ENCODE data around the gene TESMIN.

Gene TESMIN

DNA sequence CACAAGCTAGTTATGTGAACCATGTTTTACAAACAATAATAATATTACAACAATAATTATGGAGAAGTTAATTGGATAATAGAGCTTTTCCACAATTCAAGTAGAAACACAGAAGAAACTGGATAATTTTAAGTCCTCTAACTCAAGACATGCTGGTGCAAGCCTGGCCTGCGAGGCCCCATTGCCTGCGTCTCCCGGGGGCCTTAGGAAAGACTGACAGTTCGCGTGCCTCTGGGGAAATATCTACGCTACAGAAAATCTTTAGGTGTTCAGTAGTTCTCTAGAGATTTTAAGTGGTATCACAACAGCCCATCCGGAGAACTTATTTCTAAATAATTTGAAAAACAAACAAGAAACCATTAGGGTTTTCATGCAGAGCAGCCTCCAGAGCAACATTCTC is 43.8 kb downstream of the TESMIN start:
- FAIRE-seq, result no peak

DNA sequence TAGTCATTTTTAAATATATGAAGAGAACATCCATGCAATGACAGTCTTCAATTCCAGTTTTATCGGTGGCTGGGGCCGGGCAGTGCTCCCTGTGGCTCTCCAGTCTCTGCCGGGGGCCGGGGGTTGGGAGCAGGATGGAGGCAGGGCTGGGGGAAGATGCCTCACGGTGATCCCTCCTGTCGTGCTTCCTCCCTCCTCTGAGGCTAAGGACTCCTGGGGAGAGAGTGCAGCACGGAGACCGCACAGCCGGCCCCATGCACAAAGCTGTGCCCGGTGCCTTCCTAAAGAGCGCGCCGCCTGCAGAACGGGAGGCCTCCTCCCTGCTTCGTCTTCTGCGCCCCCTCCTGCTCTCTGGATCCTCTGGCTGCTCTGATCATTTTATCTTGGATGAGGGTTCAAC is 46.4 kb downstream of the TESMIN start:
- FAIRE-seq, result no peak

GRCh38 chr11:68698993-68699392 is 52.3 kb downstream of the TESMIN start:
- FAIRE-seq, result no peak

DNA sequence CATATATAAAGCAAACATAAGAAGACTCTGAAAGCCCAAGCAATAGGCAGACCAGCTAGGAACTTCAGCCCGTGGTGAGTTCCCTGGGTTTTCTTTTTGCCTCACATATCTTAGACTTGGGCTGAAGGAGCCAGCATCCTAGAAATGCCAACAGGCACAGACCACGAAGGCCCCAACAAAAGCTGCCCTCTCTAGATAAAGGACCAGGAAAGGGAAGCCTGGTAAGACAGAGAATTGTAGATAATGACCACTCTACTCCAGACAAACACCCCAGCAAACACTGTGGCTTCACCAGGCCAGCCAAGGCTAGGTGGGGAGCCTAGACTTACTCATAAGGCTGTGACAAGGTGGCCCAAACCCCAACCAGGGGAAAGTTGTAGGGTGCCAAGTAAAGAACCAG is 55.8 kb downstream of the TESMIN start:
- no peak for FAIRE-seq

DNA sequence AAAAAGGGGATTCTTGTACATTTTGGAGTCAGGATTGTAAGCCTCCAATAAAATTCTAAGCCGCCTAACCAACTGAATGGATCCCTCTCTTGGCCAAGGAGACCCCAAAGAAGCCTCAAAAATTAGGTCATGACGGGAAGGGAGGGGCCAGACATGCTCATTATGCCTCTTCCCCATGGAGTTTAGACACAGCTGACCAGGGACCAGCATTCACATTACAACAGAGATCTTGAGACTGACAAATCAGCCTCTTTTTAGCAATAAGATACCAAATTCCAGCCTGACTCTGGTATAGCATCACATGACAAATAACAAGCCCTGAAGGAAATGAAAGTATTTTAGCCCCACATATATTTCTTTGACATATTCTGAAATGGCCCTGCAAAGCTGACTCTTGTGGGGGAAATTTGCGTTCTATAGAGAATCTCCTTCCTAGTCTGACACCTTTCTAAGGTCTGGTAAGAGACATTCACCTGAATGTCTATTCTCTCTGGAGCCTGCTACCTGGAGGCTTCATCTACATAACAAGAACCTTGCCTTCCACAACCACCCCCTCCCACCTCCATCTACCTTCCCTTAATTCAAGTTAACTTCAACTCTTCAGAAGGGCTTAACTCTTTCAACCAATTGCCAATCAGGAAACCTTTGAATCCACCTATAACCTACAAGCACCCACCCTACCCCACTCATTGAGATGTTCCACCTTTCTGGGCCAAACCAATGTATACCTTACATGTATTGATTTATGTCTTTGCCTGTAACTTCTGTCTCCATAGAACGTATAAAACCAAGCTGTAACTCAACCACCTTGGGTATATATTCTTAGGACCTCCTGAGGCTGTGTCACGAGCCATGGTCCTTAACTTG is 56.7 kb downstream of the TESMIN start:
- no peak for FAIRE-seq

- no peak for FAIRE-seq
Measured at GRCh38 chr11:68693484-68693882, 57.8 kb downstream of the TESMIN start.

- FAIRE-seq, result no peak
Measured at GRCh38 chr11:68692871-68693483, 58.3 kb downstream of the TESMIN start.

DNA sequence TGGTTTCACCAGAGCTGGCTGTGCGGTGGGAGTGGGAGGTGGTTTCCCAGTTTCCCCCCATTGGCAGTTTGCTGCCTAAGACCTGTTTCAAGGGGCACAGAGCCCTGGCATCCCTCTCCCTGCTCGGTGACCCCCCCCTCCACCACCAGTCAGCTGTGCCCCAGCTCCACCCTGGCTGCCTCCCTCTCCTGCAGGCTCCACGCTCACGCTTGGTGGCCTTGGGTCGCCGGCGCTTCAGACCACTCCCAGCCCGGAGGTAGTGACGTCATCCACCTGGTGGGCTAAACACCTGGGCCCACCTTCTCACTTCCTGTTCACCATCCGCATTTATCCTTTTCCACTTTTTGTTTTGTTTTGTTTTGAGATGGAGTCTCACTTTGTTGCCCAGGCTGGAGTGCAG is 59.2 kb downstream of the TESMIN start:
- FAIRE-seq, result no peak

DNA sequence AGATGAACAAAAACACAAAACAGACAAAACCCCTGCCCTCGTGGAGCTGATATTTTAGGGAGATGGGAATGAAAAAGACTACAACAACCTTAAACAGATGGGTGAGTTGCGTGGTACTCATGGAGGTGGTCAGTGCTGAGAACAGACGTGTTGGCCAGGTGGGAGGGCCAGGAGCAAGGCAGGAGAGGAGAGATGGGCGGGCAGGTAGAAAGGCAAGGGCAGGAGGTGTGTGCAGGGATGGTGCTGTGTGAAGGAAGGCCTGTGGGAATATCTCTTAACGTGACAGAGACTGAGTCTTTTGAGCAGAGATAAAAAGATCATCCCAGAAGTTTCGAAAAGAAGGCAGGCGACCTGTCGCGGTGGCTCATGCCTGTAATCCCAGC is 59.9 kb downstream of the TESMIN start:
- no peak for FAIRE-seq

DNA sequence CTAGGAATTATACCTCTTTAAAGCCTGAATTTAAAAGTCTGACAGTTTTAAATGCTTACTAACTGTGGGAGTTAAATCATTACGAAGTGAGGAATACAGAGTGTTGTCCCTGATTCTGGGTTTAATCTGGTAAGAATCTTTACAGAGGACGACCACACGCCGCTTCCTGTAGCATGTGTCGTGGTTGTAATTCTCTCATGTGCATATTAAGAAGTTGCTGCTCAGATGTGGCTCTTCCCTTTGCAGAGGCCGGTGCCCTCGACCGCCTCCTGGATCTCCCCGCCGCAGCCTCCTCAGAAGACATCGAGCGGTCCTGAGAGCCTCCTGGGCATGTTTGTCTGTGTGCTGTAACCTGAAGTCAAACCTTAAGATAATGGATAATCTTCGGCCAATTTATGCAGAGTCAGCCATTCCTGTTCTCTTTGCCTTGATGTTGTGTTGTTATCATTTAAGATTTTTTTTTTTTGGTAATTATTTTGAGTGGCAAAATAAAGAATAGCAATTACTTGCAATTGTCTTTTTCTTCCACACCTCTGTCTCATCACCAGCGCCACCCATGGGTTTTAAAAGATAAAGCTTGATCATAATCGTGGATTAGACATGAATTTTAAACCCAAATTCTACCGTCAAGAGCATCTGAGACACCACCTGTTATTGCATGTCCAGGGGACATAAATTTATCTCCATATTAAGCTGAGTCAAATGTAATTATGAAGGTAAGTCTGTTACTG is 60.5 kb downstream of the TESMIN start:
- FAIRE-seq, result no peak

DNA sequence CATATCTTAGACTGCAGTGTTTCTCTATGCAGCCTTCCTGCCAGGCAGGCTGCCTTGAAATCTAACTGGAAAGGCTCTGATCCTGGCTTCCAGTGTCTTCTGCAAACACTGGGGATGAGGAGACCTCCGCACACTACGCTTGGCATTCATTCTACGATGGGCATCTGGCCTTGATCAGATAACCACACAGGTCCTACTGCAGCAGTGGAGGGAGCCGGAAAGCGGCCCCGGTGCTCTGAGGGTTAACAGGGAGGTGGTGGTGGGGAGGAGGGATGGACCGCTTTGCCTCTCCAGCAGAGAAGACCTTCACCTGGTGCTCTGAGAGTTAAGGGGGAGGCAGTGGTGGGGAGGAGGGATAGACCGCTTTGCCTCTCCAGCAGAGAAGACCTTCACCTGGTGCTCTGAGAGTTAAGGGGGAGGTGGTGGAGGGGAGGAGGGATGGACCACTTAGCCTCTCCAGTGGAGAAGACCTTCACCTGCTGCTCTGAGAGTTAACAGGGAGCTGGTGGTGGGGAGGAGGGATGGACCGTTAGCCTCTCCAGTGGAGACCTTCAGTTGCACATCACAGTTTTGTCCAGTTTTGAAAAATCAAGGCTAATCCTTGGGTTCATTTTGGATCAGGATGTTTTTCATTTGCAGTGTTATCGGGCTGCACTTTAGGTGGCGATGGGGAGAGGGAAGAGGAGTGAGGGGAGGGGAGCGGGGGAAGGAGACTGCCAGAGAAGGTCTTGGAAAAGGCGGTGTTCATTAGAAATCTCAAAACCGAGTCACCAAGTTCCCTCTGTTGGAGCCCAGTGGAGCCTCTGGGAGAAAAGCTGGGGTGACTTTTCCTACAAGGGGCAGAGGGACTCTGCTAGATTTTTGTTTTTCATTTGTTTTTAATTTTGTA is 61.3 kb downstream of the TESMIN start:
- FAIRE-seq, result no peak

DNA sequence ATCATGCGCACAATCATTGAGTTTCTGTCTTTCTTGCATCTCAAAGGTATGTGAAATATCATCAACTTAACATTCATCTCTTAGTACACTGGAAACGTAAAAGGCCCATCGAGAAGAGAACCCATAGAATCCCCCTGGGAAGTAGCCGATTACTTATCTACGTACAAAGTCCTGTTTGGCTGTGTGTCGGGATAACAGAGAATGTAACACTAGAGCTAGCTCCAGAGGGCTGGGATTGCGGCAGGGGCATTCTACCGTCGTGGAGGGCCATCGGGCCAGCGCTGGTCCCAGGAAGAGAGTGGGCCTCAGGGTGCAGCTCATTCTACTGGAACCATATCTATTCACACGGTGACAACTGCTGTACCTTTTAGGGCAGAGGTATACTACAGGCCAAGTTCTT is 62.4 kb downstream of the TESMIN start:
- FAIRE-seq, result no peak

- no peak for FAIRE-seq
Measured at GRCh38 chr11:68687986-68688385, 63.3 kb downstream of the TESMIN start.

DNA sequence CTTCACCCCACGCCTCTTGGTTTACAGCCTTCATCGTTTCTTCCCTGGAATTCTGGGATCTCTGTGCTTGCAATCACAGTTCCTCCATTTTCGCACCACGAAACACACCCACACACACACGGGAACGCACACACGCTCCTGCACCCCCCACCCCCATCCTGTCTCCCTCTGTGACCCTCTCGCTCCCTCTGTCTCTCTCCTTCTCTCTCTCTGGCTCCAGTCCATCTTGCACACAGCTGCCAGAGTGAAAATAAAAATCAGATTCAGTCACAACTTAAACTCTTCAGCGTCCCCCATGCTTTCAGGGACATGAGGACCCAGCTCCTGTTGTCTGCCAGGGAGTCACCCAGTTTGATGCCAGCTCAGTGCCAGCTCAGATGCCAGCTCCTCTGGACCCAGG is 64.0 kb downstream of the TESMIN start:
- no peak for FAIRE-seq

DNA sequence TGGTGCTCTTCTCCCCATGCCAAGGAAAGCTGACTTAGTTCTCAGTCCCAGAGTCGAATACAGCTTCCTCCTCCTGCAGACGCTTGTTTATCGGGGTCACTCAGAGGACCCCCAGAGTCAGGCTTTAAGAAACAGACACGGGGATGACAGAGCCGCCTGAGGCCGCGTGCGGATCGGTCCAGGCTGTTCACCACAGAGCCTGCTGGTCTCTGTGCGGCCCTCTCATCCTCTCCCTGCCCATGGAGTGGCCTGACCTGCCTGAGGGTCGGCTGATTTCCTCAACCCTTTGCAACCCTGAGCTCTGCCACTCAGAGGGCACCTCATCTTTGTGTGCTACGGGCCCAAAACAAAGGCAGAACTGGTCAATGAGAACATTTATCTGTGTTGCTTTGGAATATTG is 64.8 kb downstream of the TESMIN start:
- no peak for FAIRE-seq

- FAIRE-seq, result no peak
Measured at GRCh38 chr11:68685656-68686380, 65.5 kb downstream of the TESMIN start.

DNA sequence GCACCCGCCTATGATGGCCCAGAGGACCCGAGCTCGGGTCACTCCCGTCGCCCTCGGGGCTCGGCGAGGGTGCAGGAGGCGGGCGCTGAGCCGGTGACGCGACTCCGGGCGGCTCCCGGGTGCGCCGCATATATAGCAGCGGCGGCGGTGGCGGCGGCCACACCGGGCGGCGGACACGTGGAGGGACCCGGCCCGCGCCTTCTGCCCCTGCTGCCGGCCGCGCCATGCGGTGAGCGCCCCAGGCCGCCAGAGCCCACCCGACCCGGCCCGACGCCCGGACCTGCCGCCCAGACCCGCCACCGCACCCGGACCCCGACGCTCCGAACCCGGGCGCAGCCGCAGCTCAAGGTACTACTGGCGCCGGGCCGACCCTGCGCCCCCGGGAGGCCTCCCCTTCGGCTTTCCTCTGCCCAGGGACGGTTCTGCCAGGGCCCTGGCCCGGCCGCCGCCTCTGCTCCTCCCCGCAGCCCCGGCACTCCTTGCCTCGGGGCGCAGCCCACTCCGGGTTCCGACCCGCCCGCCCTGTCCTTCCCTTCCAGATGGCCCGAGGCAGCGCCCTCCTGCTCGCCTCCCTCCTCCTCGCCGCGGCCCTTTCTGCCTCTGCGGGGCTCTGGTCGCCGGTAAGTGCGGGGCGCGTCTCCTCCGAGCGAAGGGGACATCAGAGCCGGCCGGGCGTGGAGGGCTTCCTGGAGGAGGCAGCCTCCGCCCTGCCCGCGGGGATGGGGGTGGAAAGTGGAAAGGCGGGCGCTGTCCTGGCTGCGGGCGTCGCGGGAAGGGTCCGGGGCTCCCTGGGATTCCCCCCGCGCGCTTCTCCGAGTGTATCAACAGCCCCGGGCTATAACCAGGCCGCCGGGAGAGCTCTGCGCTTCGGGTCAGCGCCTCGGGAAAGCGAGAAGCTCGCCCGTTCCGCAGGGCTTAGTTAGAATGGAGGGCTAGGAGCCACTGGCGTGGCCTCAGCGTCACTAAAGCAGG is 66.6 kb downstream of the TESMIN start, which contains the start of gene GAL:
GAL (plus strand) TSS at position 160 of the 972 bp plus-strand sequence; CDS start at position 540, 380 bp downstream.
- FAIRE-seq, result no peak

DNA sequence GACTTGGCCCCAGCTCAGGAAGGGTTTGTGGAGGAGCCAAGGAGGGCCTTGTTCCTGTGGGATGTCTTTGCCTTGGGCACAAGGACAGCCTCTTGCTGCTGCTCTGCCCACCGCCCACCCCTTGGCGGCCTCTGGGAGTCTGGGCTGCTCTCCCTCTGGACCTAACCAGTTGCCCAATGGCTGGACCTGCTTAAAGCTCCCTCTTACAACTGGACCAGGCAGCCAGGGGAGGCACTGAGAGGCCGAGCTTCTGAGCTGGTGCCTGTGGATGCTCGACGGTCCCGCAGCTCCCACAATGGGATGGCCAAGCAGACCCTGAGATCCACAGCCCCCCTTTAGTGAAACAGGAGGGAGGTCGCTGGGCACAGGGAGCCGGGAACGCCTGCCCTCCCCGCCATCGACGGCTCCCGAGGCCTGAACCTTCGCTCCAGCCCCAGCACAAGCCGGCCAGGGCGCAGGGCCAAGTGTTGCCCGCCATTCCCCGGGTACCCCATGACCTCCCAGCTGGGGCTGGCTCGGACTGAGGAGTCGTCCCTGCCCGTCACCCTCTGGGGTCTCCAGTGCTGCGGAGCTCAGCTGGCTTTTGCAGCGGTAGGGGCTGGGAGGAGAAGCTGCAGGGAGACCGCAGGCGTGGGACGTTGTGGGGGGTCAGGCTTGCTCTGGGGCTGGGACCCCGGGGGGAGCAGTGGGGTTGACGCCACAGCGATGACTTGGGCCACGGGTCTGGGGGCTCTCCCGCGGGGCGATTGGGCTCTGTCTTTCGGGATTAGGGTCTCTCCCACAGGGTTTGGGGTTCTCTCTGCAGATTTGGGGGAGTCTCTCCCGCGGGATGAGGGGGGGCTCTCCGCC is 67.6 kb downstream of the TESMIN start:
- FAIRE-seq, result no peak

GRCh38 chr11:68683121-68683520 is 68.2 kb downstream of the TESMIN start:
- FAIRE-seq, result no peak

- FAIRE-seq, result no peak
Measured at GRCh38 chr11:68682531-68682961, 68.8 kb downstream of the TESMIN start.

Data from G401.6 (cell line).